GM21360 (cell line): Measurements from ENCODE around the gene POMT2.
"Not testable (repeated sequence)": the region's sequence is repeated elsewhere in the genome, so short reads cannot be mapped to it uniquely, and the experiment has no call there.

Source experiments
- ATAC-seq: cut with Tn5 transposase; IDR thresholded peaks from one replicate; pipeline ENCODE4 v1.9.1; 2021; ENCODE audit warnings: mild to moderate bottlenecking, moderate library complexity; ENCODE audit not compliant: unreplicated experiment

POMT2 gene

GRCh38 chr14:77303417-77304156 lies 17.1 kb downstream of the POMT2 start:
- no peak for ATAC-seq

DNA sequence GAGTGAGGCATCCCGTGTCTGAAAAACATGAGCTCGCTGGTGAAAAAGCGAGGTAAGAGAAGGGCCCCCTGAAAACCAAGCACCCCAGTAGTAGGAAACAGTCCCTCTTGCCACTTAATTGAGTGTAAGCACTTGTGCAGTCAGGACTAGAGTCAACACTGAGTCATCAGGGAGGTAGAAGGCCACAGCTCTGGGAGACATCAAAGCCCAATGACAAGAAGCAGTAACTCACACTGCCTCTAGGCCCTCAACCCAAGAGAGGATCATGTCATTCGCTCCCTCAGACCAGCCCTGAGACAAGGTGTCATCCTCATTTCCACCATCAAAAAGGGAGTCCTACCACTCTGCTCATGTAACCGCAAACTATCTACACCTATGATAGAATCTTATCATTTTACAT lies 17.8 kb downstream of the POMT2 start:
- ATAC-seq, result no peak

DNA sequence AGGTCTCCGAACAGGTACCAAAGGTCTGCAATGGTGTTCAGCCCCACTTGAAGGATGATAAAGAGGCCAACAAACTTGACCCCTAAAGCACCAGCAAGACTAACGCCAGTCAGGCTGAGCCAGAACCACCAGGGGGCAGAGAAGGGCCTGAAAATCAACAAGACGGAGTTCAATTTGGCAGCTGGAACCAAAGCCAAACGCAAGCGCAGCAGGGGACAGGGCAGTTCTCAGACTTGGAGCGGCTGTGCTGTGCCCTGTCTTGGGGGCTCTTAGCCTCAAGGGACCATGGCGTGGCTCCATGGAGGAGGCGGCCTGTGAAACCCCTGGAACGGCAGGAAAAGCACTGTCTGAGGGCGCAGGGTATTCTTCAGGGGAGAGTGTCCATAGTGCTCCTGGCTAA lies 19.6 kb downstream of the POMT2 start:
- no peak for ATAC-seq

DNA sequence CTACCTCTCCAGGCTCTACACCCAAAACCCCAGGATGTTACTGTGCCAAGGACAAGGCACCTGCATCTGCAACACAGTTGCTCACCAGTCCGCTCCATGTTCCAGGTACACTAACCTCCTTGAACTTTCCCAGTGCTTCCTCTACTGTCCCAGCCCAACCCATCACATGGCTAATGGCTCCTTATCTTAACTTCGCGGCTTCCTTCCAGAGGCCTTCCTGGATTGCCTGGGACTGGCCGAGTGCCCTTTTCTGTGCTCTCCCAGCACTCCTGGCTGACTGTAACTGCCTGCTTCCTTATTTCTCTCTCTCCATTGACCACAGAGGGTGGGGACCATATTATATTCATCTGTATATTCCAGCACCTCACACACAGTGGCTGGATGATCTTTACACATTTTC lies 20.9 kb downstream of the POMT2 start:
- no peak for ATAC-seq

GRCh38 chr14:77296906-77297305 lies 23.8 kb downstream of the POMT2 start:
- ATAC-seq, result no peak

GRCh38 chr14:77296155-77296554 lies 24.5 kb downstream of the POMT2 start:
- ATAC-seq, result no peak

GRCh38 chr14:77290705-77291104 lies 30.0 kb downstream of the POMT2 start:
- ATAC-seq, result no peak

DNA sequence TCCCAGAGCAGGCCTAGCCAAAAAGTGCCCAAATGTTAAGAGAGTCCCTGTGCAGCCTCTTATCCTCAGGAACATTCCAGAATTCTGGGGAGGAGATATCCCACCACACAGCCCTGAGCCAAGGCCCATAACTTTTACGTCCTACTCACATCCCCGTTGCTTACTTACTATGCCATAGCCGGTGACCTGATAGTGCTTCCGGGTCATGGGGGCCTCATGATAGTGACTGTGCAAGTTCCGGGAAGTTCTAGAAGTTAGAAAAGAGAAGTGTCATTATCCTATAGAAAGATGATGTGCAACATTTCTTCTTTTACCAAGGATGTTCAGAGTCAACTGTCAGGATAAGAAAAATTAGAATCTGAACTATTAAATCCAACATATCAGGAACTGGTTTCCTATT lies 34.1 kb downstream of the POMT2 start:
- ATAC-seq, result no peak

DNA sequence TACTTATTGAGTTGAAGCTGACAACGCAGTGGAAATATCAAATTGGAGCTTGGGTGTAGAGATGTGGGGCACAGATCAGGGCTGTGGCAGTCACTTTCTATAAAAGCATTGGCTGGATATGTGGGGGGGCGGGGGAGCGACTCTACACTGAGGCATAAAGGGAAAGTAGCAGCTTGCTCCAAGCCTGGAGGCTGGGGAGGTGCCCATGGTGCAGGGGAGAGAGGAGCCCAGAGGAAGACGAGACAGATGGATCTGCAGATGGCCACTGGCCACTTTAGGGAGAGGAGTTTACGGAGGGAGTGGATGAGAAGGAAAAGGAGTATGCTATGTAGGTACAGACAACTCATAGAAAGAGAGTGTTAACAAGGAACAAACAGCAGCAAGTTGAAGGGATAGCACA lies 36.2 kb downstream of the POMT2 start:
- no peak for ATAC-seq

DNA sequence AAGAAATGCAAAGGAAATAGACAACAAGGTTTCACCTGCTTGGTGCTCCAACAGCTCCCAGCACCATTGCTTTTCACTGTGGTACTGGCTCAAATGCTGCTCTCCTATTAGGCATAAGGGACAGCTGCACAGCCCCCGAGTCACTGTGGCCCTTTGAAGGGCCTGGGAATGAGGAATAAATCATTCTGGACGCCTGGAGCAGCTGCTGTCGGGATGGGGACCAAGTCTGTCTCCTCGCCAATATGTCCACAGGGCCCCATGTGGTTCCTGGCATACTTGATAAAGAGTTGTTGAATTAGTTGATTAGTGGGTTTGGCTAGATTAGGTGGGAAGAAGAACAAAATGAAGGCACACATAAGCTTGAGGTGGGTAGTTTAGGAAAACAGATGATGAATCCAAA lies 36.6 kb downstream of the POMT2 start:
- ATAC-seq, result no peak

- no peak for ATAC-seq
Measured at GRCh38 chr14:77281852-77282410, 38.8 kb downstream of the POMT2 start.

- ATAC-seq, result not testable (repeated sequence)
Measured at GRCh38 chr14:77280921-77281320, 39.8 kb downstream of the POMT2 start.

DNA sequence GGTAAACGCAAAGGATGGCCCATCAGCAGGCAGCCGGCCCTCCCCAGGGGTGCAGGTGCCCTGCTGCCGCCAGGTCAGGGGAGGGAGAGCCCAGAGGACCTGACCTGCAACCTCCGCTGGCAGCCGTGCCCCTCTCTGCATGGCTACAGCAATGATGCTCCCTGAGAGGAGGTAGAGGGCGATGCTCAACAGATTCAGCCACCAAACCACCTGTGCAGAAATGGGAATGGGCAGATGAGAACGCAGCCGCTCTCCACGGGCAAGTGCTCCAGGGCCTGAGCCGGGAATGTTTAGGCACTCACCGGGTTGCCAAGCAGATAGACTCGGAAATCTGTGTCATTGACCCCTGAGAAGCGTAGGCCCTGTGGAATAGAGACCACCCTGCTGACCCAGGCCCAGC lies 41.0 kb downstream of the POMT2 start:
- no peak for ATAC-seq

GRCh38 chr14:77278461-77279230 lies 42.0 kb downstream of the POMT2 start:
- ATAC-seq, result no peak

- ATAC-seq, result no peak
Measured at GRCh38 chr14:77276959-77277358, 43.7 kb downstream of the POMT2 start.

- no peak for ATAC-seq
Measured at GRCh38 chr14:77276295-77276935, 44.3 kb downstream of the POMT2 start.

GRCh38 chr14:77275601-77276017 lies 45.1 kb downstream of the POMT2 start:
- ATAC-seq, result no peak

DNA sequence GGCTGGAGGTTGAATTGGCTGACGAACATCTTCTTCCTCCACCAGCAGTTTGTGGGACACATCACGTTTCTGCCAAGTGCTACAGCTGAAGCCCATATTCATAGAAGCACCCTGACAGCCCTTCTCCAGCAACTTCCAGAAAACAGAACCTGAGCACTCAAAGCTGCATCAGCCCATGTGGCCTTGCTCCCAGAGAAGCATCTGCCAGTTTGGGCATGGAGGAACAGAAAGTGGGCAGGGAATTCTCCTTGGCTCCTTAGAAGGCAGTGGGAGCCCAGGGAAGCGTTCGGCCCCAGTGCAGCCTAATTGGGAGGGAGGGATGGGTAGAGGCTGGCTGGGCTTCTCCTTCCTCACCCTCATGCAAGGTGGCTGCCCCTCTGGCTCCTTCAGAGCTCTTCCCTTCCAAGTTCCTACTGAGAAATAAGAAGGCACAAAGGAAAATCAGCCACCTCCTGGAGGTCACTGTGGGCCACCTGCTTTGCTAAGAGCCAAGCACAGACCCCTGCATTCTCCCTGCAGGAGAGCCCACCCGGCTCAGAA lies 45.6 kb downstream of the POMT2 start:
- no peak for ATAC-seq

- no peak for ATAC-seq
Measured at GRCh38 chr14:77273796-77274195, 46.9 kb downstream of the POMT2 start.

GRCh38 chr14:77272261-77272660 lies 48.4 kb downstream of the POMT2 start:
- no peak for ATAC-seq

DNA sequence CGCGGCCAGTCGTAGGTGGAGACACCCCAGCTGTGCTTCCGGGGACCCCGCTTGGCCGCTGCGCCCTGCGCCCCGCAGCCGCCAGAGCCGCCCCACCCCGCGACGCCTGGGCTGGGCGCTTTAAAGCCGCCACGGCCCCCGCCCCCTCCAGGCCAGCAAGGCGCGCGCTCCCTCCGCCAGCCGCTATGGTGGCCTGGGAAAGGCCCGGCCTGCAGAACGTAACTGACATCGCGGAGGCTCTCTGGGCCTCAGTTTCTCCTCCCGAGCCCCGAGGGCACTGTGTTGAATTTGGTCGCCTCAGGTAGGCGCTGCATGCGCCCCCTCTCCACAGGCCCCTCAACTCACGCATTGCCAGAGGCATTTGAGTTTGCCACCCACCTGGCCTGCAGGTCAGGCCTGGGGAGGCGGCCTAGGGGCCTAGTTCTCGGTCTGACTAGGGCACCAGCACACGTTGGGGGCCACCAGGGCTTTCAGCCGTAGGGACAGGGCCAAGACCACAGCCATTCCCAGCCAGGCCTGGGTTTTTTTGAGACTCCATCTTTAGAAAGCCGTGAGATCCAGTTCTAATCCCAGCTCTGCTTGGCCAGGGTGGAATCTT lies 49.5 kb downstream of the POMT2 start, which contains the start of gene NGB:
Gene NGB (minus strand): TSS at position 94 of the 598 bp plus-strand sequence. CDS start 269 bp downstream, outside the sequence.
- no peak for ATAC-seq
